D721Med (cell line): ENCODE data around the gene IRS1.
"Not testable (repeated sequence)": the region's sequence is repeated elsewhere in the genome, so short reads cannot be mapped to it uniquely, and the experiment has no call there.

ENCODE experiments used
- DNase-seq: peaks from one replicate; pipeline ENCODE4 v3.0.0; 2011; ENCODE audit warnings: low spot score; ENCODE audit not compliant: insufficient read length
- FAIRE-seq: peaks from 2 replicates; lab custom pipeline; 2011; peaks lifted over from hg19 to GRCh38; lab: Jason Lieb, UNC
- CTCF ChIP-seq: IDR thresholded peaks from 2 replicates; pipeline ENCODE4 v1.5.1; 2012; ENCODE audit warnings: mild to moderate bottlenecking, control low read depth; ENCODE audit not compliant: insufficient read depth; ENCODE audit errors: missing control alignments

The IRS1 gene

DNA sequence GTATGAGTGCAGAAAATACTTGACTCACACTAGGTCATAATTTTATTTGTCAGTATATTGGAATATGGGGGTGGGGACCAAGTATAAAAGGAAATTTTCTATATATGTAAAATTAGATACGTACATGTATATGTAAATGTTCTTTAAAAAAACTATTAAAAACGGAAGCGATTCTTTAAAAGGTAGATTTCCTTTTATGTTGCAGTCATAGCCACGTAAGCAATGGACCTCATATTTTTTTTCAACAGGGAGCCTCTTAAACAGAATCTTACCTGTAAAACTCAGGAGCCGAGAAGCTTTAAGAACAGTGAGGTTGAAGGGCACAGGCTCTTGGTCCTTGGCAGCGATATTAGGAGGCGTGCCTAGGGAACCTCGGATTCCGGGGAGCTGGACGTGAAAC lies 39.5 kb upstream of the IRS1 start:
- TF ChIP-seq CTCF = no peak

DNA sequence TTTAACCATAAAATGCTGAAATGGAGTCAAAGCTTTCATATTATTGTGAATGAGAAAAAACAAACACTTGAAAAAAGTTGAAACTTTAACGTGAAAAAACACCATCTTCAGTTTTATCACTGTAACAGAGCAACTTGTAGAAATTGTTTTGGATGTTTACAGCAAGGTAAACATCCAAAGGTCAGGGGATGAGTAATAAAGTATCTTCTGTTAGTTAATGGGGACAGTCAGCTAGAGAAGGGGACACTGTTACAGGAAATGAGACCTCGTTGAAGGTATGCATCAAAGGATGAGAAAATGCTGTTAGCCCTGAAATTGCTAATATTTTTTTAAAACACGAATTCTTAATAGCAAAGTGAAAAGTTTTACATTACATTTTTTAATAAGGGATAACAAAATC lies 39.1 kb upstream of the IRS1 start:
- DNase-seq = no peak
- TF ChIP-seq CTCF = no peak
- no peak for FAIRE-seq

More for the DNA sequence above, 39.5 kb upstream of the IRS1 start:
- FAIRE-seq (no peak), DNase-seq (no peak)

GRCh38 chr2:226837787-226838603 lies 38.4 kb upstream of the IRS1 start:
- no peak for TF ChIP-seq CTCF
- no peak for FAIRE-seq
- DNase-seq = no peak

- DNase-seq = no peak
- FAIRE-seq = no peak
- no peak for TF ChIP-seq CTCF
Measured at GRCh38 chr2:226837334-226837733, 37.7 kb upstream of the IRS1 start.

DNA sequence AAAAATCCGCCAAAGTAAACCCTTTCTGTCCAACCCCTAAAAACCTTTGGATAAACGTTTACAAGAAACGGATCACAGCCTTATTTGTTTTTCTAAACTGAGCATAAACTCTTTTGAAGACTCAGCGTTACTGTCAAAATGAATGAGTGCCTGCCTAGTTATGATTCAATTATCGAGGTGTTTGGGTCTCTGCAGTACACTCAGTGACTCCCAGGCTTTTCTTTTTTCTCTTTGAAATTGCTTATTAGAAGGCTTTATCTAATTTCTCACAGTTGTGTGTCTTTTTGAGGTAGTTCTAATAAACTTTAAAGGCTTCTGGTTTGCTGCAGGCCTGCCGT lies 36.9 kb upstream of the IRS1 start:
- FAIRE-seq (no peak), DNase-seq (no peak)
- no peak for TF ChIP-seq CTCF

GRCh38 chr2:226835796-226836547 lies 36.4 kb upstream of the IRS1 start, which contains the start of gene RHBDD1:
RHBDD1 (plus strand) TSS chr2:226836054; CDS start chr2:226864694, 28,640 bp downstream.
- TF ChIP-seq CTCF = no peak
- DNase-seq (peak; percentile 61), FAIRE-seq (no peak)

DNA sequence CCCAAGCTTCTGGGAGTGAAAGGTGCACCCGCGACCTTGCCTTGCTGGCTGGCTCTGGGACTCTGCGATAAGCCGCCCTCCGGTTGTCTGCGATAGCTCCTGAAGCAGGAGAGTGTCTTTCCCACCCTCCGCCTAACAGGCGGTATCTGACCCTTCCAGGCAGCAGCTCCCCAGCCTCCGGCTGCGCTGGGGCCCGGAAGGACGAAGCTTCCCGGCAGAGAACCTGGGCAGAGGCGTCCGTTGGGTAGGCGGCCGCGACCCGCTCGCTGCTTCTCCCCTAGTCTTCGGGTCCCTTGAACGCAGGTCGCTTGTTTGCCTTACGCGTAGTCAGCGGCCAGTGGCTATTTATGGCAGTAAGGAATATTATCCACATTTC lies 35.8 kb upstream of the IRS1 start:
- FAIRE-seq = no peak
- DNase-seq = no peak
- no peak for TF ChIP-seq CTCF

DNA sequence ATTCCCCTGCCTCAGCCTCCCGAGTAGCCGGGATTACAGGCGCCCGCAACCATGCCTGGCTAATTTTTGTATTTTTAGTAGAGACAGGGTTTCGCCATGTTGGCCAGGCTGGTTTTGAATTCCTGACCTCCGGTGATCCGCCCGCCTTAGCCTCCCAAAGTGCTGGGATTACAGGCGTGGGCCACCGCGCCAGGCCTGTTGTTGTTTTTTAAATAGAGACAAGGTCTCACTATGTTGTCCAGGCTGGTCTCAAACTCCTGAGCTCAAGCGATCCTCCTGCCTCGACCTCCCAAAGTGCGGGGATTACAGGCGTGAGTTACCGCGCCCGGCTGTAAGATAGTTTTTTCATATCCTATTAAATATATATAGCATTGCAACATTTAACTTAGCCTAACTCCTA lies 35.3 kb upstream of the IRS1 start:
- not testable (repeated sequence) for FAIRE-seq, DNase-seq
